Measurements from ENCODE around the gene ILK. TPM values are rescaled to one million over a fixed set of nuclear protein-coding genes. Genes with fewer than 3 reads are reported as not detected.

ILK gene
- total RNA-seq, 4 donors from 2014 or later, result 481 to 652 (median 606) TPM

- intact Hi-C loops (cut with DNase I), result no loop called here
- H3K4me1 ChIP-seq, result peaks cover 28 to 61% (median 40%) of the 10 kb centered on the region in 4 donors
Measured at GRCh38 chr11:6646071-6646470, 42.5 kb downstream of the ILK start.

GRCh38 chr11:6646576-6646917 is 43.0 kb downstream of the ILK start:
- Histone ChIP-seq H3K4me3 (peak overlapping the region; percentile 3 to 20 (median 10)), H3K4me1 (peaks cover 28 to 58% (median 40%) of the 10 kb centered on the region in 4 donors), H3K9me3 (no peaks in the 10 kb centered on the region), H3K27me3 (no peaks in the 10 kb centered on the region), H3K27ac (replicated peaks in 1 of 4) (peak overlapping the region; percentile 68 to 78 (median 74)), H3K36me3 (peaks cover 0 to 4% (median under 1%) of the 10 kb centered on the region in 4 donors)
- intact Hi-C loops (cut with DNase I), result no loop called here
- DNase-seq (ENCODE audit: extremely low spot score), result no peak
- TF ChIP-seq POLR2AphosphoS5 (IDR thresholded peaks at IDR 0.05) (peak in 1 of 2 donors; percentile 39), EP300 (IDR thresholded peaks at IDR 0.05) (no peak), POLR2A (IDR thresholded peaks at IDR 0.05; ENCODE audit: low read depth) (no peak)
- TF ChIP-seq, protein P1, sequence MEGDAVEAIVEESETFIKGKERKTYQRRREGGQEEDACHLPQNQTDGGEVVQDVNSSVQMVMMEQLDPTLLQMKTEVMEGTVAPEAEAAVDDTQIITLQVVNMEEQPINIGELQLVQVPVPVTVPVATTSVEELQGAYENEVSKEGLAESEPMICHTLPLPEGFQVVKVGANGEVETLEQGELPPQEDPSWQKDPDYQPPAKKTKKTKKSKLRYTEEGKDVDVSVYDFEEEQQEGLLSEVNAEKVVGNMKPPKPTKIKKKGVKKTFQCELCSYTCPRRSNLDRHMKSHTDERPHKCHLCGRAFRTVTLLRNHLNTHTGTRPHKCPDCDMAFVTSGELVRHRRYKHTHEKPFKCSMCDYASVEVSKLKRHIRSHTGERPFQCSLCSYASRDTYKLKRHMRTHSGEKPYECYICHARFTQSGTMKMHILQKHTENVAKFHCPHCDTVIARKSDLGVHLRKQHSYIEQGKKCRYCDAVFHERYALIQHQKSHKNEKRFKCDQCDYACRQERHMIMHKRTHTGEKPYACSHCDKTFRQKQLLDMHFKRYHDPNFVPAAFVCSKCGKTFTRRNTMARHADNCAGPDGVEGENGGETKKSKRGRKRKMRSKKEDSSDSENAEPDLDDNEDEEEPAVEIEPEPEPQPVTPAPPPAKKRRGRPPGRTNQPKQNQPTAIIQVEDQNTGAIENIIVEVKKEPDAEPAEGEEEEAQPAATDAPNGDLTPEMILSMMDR (IDR thresholded peaks at IDR 0.05), result no peak
- WGBS, result 33% methylated on average over 3 of the region's 3 CpGs

More at GRCh38 chr11:6646071-6646470, 42.5 kb downstream of the ILK start:
- no peaks in the 10 kb centered on the region for H3K27me3 ChIP-seq
- WGBS, result 34% methylated on average over 11 of the region's 12 CpGs
- H3K36me3 ChIP-seq, result peaks cover 0 to 9% (median 3%) of the 10 kb centered on the region in 4 donors
- no peak for DNase-seq (ENCODE audit: extremely low spot score)
- peak overlapping the region; percentile 3 to 20 (median 10) for H3K4me3 ChIP-seq
- H3K27ac ChIP-seq (replicated peaks in 1 of 4), result peak overlapping the region; percentile 68 to 78 (median 74)
- TF ChIP-seq, protein P1 (IDR thresholded peaks at IDR 0.05), result no peak
- peak in 1 of 2 donors; percentile 1 for TF ChIP-seq POLR2AphosphoS5 (IDR thresholded peaks at IDR 0.05)
- H3K9me3 ChIP-seq, result no peaks in the 10 kb centered on the region

DNA sequence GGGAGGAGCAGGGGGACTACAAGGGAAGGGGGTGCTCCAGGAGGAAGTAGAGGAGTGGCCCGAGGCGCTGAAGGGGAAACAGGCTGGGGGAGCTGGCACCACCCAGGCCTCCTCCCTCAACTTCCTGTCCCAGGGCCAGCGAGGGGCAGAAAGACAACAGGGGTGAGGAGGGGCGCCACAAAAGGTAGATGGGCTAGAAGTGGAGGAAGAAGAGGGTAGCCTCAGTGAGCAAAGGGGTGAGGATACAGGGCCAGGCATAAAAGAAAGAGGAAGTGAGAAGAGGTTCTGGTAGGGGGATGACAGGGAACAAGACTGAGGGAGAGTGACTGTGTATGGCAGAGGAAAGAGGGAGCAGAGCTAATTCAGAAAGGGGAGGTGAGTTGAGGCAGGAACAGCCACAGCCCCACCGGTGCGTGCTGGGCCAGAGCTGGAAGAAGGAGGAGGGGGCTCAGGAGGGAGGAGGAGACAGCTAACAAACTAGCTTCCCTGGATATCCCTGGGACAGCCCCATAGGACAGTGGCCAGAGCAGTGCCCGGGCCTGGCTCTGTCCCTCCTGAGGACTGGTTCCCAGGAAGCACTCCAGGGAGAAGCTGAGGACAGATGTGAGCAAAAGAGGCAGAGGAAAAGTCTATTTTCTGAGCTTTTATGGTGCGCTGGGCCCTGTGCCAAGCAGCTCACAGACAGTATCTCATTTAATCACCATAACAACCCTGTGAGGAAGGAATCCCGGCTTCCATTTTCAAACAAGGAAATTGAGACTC is 43.5 kb downstream of the ILK start:
- WGBS, result 34% methylated on average over 9 of the region's 9 CpGs
- Histone ChIP-seq H3K36me3 (peaks cover 0 to 4% (median 0%) of the 10 kb centered on the region in 4 donors), H3K27ac (replicated peaks in 1 of 4) (peak overlapping the region; percentile 68 to 78 (median 74)), H3K4me1 (peaks cover 28 to 55% (median 40%) of the 10 kb centered on the region in 4 donors), H3K4me3 (peak overlapping the region in 1 of 4 donors; percentile 3), H3K9me3 (no peaks in the 10 kb centered on the region), H3K27me3 (no peaks in the 10 kb centered on the region)
- no peak for TF ChIP-seq EP300 (IDR thresholded peaks at IDR 0.05)
- TF ChIP-seq, protein P1 (IDR thresholded peaks at IDR 0.05), result no peak
- intact Hi-C loops (cut with DNase I), result no loop called here
- no peak for DNase-seq (ENCODE audit: extremely low spot score)

DNA sequence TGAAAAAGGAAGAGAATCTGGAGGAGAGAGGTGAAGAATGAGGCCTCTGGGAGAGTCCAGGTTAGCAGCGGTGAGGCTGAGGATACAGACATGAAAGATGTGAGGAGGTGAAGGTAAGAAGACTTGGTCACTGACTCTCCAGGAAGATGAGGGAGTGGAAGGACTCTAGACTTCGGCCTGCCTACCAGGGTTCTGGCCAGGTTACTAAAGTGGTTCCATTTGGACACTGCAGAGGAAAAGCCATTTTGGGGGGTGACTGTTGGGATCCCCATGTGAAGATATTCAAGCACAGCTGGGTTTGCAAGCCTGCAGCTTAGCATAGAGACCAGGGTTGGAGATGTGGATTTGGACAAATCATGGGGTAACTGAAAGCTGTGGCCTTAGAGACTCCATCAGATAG is 44.3 kb downstream of the ILK start:
- DNase-seq (ENCODE audit: extremely low spot score), result no peak
- Histone ChIP-seq H3K4me1 (peaks cover 28 to 55% (median 42%) of the 10 kb centered on the region in 4 donors), H3K4me3 (no peak overlapping the region), H3K27me3 (no peaks in the 10 kb centered on the region), H3K9me3 (no peaks in the 10 kb centered on the region), H3K36me3 (peaks cover 0 to 4% (median 0%) of the 10 kb centered on the region in 4 donors), H3K27ac (replicated peaks in 1 of 4) (peak overlapping the region; percentile 68 to 78 (median 74))
- WGBS, result 84% methylated on average over 2 of the region's 2 CpGs
- TF ChIP-seq POLR2A (IDR thresholded peaks at IDR 0.05; ENCODE audit: low read depth), result no peak
- TF ChIP-seq, protein P1 (IDR thresholded peaks at IDR 0.05), result no peak
- TF ChIP-seq EP300 (IDR thresholded peaks at IDR 0.05), result no peak
- no peak for TF ChIP-seq POLR2AphosphoS5 (IDR thresholded peaks at IDR 0.05)
- intact Hi-C loops (cut with DNase I), result no loop called here

Measured in esophagus muscularis mucosa (tissue), 4 donors.